Measurements from ENCODE around the gene CYTH2.

CYTH2 gene

DNA sequence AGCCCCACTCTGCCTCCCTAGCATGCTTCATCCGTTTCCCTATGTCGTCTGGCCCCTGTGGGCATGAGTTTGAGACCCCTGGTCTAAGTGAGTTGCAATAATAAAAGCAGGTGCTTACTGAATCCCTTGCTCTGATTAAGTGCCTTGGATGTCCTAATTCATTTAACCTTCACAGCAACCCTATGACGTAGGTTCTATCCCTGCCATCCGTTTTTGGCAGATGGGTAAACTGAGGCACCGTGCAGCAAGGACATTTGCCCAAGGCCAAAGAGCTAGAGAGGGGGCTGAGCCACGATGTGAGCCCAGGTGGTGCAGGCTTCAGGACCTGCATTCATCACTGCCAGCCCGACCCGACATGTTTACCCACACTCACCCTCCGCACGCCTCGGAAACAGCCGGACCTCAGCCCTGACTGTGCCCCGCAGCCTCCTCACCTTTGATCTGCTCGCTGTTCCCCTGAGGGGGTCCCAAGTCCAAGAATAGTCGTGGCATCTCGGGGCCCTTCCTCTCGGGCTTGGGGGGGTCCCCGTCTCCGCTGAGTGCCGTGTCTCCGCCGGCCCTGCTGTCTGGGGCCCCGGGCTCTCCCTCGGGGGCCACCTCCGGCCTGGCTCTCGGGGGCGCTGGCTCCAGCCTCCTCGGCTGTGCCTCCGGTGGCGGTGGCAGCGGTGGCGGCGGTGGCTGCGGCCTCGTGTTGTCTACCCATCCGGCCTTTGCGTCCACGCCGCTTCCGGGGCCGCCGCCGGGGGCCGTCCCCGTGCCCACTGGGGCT lies 28.0 kb downstream of the CYTH2 start:
- no peak for DNase-seq

DNA sequence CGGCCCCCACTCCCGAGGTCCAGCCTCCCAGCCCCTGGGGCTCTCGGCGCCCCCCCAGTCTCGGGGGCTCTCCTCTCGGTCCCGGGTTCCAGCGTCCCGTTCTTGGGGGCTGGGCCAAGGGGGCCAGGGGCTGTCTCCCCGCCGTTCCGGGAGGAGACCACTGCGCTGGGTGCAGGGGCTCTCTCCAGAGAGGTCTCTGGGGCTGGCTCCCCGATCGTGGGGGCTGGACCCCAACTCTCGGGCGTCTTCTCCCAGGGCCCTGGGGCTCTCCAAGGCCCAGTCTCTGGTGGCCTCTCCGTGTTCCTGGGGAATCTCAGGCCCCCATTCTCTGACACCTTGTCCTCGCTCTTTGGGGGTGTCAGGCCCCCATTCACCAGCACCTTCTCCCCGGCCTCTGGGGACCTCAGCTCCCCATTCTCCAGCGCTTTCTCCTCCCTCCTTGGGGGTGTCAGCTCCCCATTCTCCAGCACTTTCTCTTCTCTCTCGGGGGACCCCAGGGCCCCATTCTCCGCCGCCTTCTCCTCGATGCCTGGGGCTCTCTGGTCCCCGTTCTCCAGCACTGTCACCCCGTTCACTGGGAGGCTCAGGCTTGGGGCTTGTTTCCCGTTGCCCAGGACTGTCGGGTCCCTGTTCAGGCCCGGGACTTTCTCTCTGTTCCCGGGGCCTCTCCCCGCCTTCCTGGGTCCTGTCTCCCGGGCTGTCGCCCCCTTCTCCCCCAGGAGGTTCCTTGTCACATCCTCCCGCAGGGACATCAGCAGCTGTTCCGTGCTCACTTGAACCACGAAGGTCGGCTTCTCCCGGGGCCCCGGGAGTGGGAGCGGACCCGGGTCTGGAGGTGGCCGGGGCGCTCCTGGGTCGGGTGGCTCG lies 28.8 kb downstream of the CYTH2 start:
- DNase-seq = no peak

DNA sequence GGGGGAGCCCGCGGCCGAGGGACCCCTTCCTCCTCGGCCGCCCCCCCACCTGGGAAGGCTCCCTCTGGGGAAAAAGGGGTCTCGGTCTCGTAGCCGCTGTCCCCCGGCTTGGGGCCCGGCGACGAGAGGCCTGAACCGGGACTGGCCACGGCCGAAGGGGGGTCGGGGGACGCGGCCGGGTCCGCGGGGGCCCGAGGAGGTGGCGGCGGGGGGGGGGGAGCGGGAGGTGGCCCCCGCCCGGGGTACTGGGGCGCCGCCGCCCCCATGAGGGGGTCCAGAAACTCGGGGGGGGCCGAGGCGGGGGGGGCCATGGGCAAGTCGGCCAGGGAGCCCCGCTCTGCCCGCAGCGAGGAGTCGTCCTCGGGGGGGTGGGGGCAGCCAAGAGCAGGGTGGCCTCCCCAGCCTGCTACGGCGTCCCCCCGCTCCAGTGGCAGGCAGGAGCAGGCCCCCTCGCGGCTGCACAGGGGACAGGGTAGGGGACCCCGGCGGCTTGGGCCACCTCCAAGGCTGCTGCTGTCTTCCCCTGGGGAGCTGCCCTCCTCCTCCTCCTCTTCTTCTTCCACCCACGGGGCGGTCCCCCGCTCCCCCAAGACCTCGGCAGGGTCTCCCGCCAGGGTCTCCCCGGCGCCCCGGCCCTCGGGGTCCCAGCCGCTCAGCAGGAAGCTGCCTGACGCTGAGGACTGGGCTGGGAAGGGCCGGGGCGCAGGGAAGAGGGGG lies 29.6 kb downstream of the CYTH2 start:
- DNase-seq = no peak

DNA sequence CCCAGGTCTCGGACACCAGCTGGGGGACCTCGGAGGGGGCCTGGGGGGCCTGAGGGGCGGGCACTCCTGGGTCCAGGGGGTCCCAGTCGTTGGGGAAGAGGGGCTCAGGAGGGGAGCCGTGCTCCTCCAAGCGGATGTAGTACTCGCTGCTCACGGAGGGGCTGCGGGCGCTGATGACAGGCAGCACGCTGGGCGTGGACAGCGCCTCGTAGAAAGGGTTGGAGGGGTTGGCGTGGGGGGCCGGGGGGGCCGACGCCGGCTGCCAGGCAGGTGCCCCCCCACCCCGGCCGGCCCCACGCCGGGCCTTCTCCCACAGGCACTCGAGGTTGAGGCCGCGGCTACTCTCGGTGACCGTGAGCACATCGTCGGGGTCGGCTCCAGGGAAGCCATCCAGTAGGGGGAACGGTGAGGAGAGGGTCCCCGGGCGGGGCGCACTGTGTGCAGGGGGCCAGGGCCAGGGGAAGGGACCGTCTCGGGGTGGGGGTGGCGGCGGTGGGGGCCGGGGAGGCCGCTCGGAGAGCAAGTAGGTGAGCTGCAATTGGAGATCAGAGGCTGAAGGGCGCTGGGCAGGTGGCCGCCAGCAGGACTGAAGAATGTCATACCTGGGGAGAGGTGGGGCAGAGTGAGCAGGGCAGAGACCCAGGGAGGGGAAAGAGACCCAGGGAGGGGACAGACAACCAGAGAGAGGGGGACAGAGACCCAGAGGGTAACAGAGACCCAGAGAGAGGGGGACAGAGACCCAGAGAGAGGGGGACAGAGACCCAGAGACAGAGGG lies 30.3 kb downstream of the CYTH2 start:
- no peak for DNase-seq

DNA sequence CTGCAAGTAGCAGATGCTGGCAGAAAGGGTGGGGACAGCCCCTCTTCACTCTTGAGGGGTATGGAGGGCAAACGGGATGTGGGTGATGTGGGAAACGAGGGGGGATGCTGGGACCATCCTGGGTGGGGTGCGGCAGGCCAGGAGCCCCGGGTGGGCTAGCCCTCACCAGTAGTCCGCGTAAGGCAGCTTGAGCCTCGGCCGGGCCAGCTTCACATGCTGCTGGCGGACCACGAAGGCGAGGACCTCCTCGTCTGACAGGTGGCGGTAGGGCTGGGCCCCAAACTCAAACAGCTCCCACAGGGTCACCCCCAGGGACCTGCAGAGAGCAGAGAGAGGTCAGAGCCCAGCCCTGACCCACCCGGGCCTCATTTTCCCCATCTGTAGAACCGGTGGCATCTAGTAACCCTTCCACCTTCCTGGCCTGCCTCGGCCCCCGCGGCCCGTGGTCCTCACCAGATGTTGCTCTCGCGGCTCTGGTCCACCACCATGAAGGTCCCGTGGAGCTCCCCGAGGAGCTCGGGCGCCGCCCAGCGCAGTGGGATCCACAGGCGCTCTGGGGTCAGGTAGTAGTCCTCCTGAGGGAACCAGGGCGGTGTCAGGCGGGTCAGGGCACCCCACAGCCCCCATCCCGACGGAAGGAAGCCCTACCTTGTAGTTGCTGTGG lies 31.8 kb downstream of the CYTH2 start:
- no peak for DNase-seq

DNA sequence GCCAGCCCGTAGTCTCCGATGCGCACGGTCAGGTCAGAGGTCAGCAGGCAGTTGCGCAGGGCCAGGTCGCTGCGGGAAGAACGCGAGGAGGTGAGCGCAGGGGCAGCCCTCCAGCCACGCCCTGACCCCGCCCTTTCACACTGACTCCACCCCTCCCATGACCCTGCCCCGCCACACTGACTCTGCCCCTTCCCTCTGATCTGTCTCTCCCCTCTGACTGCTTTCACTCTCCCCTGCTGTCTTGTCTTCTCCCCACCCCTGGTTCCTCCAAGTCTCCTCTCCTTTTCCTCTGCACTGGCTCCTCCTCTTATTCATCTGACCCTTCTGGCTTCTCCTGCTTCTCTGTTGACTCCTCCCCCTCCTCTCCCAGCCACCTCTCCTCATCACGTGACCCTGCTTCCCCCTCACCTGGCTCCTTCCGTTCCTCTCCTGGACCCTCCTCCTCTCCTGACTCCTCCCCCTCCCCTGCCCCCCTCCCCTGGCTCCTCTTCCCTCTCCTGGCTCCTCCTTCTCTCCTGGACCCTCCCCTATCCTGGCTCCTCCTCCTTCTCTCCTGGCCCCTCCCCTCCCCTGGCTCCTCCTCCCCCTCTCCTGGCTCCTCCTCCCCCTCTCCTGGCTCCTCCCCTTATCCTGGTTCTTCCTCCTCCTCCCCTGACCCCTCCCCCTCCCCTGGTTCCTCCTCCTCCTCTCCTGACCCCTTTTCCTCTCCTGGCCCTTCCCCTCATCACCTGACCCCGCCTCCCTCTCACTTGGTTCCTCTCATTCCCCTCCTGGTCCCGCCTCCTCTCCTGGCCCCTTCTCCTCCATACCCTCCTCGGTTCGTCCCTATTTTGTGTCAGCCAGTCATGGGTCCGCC lies 32.6 kb downstream of the CYTH2 start:
- no peak for DNase-seq

DNA sequence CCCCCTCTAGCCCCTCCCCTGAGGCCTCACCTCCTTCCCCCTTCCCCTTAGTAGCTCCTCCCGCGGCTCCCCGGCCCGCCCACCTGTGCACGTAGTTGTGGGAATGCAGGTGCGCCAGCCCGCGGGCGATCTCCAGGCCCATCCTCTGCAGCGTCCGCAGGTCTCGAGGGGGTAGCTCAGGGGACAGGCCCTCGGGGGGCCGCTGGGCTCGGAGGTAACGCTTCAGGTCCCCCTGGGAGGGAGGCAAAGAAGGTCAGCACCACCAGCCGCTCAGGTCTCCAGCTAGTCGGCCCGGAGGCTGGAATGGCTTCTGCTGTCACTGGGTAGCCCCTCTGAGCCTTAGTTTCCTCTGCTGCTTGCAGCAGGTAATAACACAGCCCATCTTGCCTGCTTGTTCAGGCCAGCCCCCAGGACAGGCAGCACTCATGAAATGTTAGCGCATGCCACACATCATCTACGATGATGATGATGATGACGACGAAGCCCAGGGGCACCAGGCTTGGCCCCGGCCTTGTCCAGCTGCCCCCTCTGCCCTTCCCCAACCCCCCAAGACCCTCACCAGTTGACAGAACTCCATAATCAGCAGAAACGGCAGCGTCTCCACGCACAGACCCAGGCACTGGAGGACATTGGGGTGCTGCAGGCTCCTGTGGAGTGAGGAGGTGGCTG lies 33.3 kb downstream of the CYTH2 start:
- no peak for DNase-seq

DNA sequence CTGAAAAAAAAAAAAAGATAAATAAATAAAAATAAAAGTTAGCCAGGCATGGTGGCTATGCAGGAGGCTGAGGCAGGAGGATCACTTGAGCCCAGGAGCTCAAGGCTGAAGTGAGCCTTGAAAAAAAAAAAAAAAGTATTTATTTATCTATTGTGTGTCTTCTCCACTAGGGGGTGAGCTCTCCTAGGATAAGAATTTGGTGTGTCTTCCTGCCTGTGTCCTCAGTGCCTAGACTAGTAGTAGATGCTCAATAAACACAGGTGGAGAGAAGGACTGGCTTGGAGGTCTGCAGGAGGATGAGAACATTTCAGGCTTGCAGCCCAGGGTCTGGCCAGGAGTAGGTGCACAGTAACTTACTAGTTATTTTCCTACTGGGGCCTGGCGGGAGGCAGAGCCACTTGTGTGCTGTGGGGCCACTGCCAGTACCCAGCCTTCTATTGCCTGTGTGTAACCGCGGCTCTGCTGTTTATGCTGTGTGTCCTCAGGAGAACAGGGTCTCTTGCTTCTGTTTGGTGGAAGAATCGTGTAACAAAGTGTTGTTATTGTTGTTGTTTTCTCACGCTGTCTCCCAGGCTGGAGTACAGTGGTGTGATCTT lies 37.1 kb downstream of the CYTH2 start:
- DNase-seq = no peak

DNA sequence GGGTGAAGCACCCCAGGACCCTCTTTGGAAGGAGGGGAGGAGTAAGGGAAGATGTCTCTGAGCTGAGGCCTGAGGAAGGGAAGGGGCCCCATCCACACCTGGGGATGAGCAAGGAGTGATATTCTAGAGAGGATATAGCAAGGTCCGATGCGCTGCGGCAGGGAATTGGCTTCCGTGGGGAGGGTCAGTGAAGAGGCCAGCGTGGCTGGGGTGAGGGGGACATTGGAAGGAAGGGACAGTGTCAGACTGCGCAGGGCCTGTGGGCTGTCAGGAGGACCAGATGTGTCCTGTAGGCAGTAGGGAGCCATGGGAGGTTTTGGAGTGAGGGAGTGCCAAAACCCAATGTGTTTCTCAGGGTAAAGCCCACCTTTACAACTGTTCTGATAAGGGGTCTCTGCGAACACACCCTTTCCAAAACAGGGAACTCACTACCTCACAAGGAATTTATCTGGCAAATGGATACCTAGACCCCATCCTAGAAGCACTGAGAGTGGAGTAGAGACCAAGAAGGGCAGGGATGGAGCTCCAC lies 38.8 kb downstream of the CYTH2 start:
- DNase-seq = no peak

DNA sequence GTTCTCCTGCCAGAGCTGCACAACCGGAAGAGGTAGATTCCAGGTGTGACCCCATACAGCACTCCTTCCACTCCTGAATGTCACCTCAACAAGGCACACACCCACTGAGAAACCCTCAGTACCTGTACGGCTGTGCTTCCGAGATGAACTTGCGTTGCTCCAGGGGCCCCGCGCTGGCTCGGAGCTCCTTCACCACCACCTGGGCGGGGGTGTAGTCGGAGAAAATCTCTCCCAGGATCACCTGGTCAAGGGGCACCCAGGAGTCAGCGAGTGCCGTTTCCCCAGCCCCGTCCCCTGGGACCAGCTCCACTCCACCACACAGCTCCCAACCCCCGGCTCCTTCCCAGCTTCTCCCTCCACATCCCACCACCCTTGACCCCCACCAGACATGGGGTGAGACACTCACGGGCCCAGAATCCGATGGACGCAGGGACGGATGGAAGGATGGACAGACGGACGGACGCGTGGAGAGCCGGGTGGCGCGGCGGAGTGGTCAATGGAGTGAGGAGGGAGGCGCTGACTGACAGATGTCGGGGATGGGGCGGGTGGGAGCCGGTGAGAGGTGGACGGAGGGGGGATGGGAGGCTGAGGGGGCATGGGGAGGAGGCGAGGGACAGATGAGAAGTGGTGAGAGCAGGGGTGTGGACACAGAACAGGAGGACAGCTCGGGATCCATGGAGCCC lies 39.7 kb downstream of the CYTH2 start:
- DNase-seq = no peak

DNA sequence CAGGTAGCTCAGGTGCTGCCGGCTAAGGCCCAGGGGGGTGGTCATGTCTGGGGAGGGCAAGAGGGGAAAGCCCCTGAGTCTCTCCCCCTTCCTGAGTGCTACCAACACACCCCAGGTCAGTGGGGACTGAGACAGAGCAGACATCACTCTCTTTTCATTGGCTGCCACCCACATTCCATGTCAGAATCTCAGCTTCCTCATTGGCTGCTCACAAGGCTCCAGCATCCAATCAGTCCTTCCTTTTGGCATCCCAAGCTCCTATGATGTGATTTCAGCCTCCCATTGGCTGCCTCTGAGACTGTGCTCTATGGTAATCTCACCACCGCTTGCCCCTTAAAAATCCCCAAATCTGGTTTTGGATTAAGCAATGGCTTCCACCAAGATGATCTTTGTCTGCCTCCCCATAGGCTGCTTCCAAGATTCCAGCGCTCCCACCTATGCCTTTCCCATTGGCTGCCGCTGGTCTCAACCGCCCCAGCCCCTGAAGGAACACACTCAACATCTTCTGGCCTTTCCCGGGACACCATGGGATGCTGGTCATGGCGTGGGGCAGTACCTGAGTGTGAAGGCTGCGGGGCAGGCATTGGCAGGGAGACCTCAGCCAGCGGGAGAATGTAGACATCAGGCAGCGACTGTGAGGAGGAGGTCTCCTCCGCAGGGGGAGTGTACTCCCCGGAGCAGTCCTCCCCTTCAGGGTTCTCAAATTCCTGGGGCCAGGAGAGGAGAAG lies 40.5 kb downstream of the CYTH2 start:
- DNase-seq = no peak

DNA sequence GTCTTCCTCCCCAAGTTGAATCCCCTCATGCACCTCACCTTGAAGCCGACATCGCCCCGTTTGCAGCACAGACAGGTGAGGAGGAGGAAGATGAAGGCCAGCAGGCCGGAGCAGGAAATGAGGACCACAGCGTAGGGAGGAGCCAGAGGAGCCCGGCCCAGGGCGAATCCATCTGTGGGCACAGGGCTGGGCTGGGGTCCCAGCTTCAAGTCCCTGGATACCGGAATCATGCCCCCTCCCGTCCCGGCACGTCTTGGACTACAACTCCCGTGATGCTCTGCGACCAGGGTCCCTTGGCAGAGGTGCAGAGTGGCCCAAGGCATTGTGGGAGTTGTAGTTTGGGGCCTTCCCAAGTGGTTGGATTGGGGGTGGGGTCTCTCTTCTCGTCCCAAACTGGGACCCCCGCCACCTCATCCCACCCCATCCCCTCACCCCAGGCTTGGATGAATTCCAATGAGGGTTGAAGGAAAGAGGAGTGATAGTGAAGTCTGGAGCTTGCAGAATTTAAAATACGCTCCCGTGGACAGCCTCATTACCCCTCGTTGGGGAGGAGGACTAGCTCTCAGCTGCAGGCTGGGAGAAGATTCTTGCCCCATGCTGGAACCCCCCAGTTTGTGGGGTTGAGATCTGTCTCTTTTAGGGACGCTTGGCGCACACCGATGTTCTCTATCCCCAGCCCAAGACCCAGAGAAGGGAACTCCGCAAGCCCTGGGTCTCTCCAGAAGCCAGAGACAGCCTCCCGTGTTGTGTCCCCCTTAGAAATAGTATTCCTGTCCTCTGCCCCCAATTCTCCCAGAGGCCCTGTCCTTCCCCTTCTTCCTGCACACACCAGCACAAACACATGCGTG lies 41.5 kb downstream of the CYTH2 start:
- no peak for DNase-seq

DNA sequence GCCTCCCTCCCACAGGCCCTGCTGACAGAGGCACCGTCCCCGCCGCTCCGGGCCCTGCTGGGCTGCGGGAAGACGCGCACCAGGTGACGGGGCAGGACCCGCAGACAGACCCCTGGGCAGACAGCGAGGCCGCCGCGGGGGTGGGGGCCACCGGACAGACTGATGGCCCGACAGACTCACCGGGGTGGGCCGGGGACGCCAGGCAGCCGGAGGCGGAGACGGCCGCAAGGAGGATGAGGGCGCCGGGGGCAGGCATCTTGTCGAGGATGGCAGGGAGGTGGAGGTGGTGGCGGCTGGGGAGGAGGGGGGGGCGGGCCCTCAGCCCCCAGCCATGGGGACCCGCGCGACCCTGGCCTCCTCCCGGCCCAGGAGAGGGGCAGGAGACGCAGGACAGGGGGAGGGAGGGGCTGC lies 42.2 kb downstream of the CYTH2 start:
- DNase-seq = no peak

DNA sequence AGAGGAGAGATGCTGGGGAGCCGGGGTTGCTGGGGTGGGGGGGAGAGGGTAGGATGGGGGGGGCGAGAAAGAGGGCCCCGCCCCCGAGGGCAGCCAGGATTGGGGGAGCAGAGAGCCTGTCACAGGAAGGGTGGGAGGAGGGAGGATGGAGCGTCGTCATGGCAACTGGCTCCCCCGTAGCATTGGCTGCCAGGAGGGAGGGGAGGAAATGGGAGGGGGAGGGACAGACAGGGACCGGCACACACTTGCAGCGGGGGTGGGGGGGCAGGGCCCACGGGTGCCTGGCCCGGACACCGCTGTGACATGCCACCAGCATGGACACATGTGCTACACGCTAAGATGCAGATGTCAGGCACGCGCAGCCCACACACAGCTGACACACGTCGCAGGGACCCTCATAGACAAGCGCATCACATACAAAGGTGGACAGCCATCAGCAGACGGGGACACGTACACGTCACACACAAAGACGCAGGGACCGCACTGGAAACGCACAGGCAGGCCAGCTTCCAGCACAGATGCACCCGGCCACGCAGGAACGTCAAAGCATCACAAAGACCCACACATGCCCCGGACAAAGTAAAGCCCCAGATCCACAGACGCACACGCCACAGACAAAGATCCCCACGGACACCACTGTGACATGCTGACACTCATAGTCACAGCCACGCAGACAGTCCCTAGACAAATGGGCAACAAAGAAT lies 42.8 kb downstream of the CYTH2 start, which contains the start of gene LMTK3:
Gene LMTK3, minus strand, starts transcription at position 36 of the 704 bp plus-strand sequence. CDS start 259 bp downstream, outside the sequence.
- no peak for DNase-seq

DNA sequence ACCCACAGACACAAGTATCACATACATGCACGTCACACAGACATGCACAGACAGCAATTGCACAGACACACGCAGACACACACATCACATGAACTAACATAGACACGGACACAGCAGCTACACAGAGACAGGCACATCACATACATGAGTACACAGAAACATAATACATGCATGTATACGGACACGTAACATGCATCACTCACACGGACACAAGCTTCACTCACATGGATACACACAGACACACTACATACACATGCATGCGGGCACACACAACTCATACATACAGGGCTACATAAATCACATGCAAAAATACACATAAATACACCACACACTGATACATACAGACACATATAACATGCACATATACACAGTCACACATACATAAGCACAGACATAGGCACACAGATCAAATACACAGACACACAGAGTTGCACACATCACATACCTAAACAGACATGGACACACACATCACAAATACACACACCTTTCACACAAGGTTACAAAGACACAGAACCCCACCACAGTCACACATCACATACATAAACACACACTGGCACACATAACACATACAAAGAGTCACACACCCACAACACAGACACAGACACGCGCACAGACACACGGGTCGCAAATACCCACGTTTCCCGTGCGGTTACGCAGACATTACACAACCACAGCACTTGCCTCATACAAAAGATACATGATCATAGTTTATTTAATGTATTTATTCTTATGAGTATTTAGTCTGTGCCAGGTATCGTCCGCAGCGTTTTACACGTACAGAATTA lies 43.5 kb downstream of the CYTH2 start:
- DNase-seq = no peak

All from amniotic stem cell (primary cell).